Ovary (tissue), 9 donors: ENCODE measurements around the gene STN1. TPM values are rescaled to one million over a fixed set of nuclear protein-coding genes. Genes with fewer than 3 reads are reported as not detected.

Experiments used
- DNase-seq, 5 donors: peaks; one replicate each; pipeline ENCODE4 v3.0.0-alpha.2; 2019 to 2020
- H3K27ac ChIP-seq, 2 donors: fragments of 200-600 bp; one replicate each; pipeline versions ENCODE4 v1.5.1 to v1.8.0; 2019 to 2022
- H3K27me3 ChIP-seq: fragments of 200-600 bp; one replicate; pipeline ENCODE4 v1.8.0; 2022
- H3K36me3 ChIP-seq: fragments of 200-600 bp; sonication (generic); one replicate; pipeline ENCODE4 v1.5.1; 2019
- H3K4me1 ChIP-seq: one replicate; pipeline ENCODE4 v1.8.1; 2013; ENCODE audit warnings: mild to moderate bottlenecking, moderate library complexity; ENCODE audit not compliant: insufficient read depth
- H3K4me3 ChIP-seq: fragments of 200-600 bp; sonication (generic); one replicate; pipeline ENCODE4 v1.5.1; 2017
- H3K9me3 ChIP-seq, 2 donors: fragments of 200-600 bp in 1 of 2; sonication (generic) in 1 of 2; one replicate each; pipeline versions ENCODE4 v1.5.1 to v1.8.1; 2013 to 2019; ENCODE audit warnings: mild to moderate bottlenecking in 1 of 2, moderate library complexity in 1 of 2
- EP300 ChIP-seq: sonication (generic); formaldehyde crosslinking; IDR thresholded peaks from one replicate; pipeline ENCODE4 v1.6.1; 2017; ENCODE audit warnings: antibody characterized with exemption
- POLR2A ChIP-seq: fragments of 450-650 bp; IDR thresholded peaks from one replicate; pipeline ENCODE4 v1.6.1; 2017; ENCODE audit warnings: antibody characterized with exemption, mild to moderate bottlenecking, moderate library complexity
- WGBS, 3 donors: extraction: QIAGEN DNeasy Blood & Tissue Kit in 1 of 3; methylation state at CpG; one replicate each; pipeline versions ENCODE4 v1.1.5 to v1.1.7; 2013 to 2017; 5-methylcytosine and 5-hydroxymethylcytosine counted together
- intact Hi-C, 4 donors: fragments of 100-400 bp; cut with DNase I; formaldehyde crosslinking; loops; one replicate each; pipeline versions ENCODE4 v1.11.0 to v1.15.1; 2022 to 2023
- polyA plus RNA-seq, 2 donors: library from polyadenylated mRNA; stranded (reverse); fragments of 200-250 nt in 1 of 2; fragments of 350-450 nt in 1 of 2; fragmentation: Illumina TruSeq in 1 of 2; extraction: RNeasy Lipid Tissue Mini Kit (QIAGEN cat#74804) in 1 of 2; gene quantifications; one replicate each; pipeline ENCODE4 v1.2.3, GENCODE V29; 2013 to 2014
- total RNA-seq, 7 donors: library from RNA; depleted of rRNA in 2 of 7; stranded (reverse); fragments of >200 nt in 2 of 7; fragmentation: NEBNext Ultra II Directional in 3 of 7; extraction: Animal tissue kit (Norgen Biotek cat#: 25700) in 3 of 7; gene quantifications; one replicate each; pipeline versions ENCODE4 v1.1.0 to v1.2.4, GENCODE V29; 2016 to 2023
- TF ChIP-seq, protein P1 (sequence below), 3 donors: fragments of 450-650 bp in 2 of 3; fragments of 200-600 bp in 1 of 3; IDR thresholded peaks; one replicate each; pipeline versions ENCODE4 v1.5.1 to v1.8.0; 2016 to 2022; ENCODE audit warnings: antibody characterized with exemption in 3 of 3, mild to moderate bottlenecking in 1 of 3
- donor health status: DM: no; HTN: no; CAD: no; lungs with moderate emphysema.
- donor health status: DM: no; HTN: no; CAD: no.
- donor health status: Bipolar disorder and iron deficiency.
- donor health status: DM: yes; HTN: yes; CAD: no.
- donor health status: DM: no; HTN: no; CAD: no.
- donor health status: DM: yes; HTN: yes; CAD: no.

Gene STN1
- total and polyA plus RNA-seq, 9 donors, result 13.4 to 28.2 (median 18.4) TPM

DNA sequence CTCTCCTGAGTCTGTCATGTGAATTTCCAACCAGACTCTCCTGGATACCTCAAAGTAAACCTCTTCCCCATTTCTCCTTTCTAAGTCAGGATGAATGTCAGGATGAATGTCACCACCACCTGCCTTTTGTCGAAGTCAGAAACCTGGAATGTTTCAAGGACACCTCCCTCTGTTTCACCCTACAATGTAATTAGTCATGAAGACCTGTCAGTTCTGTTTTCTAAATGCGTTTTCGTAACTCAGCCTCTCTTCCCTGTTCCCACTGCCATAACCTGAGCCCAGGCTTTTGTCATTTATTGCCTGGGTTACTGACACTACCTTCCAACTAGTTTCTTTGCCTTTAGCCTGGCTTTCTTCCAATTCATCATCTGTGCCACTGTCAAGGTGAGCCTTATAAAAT lies 5.5 kb upstream of the STN1 start:
- H3K36me3 ChIP-seq, result no peaks in the 10 kb centered on the region
- no peak for DNase-seq
- no peak for TF ChIP-seq POLR2A
- no peak for TF ChIP-seq EP300
- TF ChIP-seq, protein P1, sequence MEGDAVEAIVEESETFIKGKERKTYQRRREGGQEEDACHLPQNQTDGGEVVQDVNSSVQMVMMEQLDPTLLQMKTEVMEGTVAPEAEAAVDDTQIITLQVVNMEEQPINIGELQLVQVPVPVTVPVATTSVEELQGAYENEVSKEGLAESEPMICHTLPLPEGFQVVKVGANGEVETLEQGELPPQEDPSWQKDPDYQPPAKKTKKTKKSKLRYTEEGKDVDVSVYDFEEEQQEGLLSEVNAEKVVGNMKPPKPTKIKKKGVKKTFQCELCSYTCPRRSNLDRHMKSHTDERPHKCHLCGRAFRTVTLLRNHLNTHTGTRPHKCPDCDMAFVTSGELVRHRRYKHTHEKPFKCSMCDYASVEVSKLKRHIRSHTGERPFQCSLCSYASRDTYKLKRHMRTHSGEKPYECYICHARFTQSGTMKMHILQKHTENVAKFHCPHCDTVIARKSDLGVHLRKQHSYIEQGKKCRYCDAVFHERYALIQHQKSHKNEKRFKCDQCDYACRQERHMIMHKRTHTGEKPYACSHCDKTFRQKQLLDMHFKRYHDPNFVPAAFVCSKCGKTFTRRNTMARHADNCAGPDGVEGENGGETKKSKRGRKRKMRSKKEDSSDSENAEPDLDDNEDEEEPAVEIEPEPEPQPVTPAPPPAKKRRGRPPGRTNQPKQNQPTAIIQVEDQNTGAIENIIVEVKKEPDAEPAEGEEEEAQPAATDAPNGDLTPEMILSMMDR (IDR thresholded peaks at IDR 0.05), result no peak
- H3K27ac ChIP-seq, result no peak overlapping the region
- WGBS, 3 donors, result 41 to 54% (median 44%) methylated on average over 3 of the region's 3 CpGs
- H3K4me3 ChIP-seq, result no peak overlapping the region
- intact Hi-C loops, result no loop called here
- H3K9me3 ChIP-seq, result no peaks in the 10 kb centered on the region
- peaks cover 2% of the 10 kb centered on the region for H3K4me1 ChIP-seq
- H3K27me3 ChIP-seq, result no peaks in the 10 kb centered on the region

DNA sequence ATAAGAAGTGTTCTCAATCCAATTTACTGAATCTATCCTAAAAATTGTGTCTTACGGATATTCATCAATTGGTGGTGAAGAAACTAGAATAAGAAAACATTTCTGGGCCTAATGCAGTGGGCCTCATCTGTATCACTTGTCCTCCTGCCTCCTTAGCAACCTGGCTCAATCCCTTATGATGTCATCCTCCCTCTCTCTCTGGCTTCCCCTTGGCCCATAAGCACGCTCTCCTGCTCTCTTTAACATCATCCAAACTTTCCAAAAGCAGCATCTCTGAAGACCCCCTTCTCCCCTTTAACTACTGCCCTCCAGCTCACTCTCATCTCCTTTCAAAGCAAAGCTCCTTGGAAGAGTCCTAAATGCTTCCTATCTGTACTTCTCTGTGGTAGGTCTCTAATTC lies 4.7 kb upstream of the STN1 start:
- Histone ChIP-seq H3K27ac (no peak overlapping the region), H3K36me3 (no peaks in the 10 kb centered on the region), H3K4me3 (no peak overlapping the region), H3K27me3 (no peaks in the 10 kb centered on the region), H3K4me1 (peaks cover 2% of the 10 kb centered on the region), H3K9me3 (no peaks in the 10 kb centered on the region)
- DNase-seq, result no peak
- intact Hi-C loops, result no loop called here
- 85 to 96% (median 96%) methylated on average over 2 of the region's 2 CpGs for WGBS, 3 donors
- no peak for TF ChIP-seq POLR2A
- TF ChIP-seq, protein P1 (IDR thresholded peaks at IDR 0.05), result no peak
- no peak for TF ChIP-seq EP300

DNA sequence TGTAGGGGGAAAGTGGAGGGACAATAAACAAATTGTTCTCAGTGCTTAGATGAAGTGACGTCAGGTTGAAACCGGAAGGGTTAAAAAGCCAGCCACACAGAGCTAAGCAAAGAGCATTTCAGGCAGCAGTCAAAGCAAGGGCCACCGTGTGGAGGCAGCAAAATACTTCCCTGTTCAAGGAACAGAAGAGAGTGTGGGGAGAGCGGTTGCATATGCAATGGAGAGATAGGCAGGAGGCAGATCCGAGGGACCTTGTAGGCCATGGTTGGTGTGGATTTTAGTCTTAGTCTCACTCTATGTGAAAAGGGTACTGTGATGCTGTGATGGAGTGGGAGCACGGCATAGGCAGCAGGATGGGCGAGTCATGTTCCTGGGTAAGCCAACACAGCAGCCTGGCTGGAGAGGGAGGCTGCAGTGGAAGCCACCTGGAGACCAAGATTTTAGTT lies 3.8 kb upstream of the STN1 start:
- no peak for DNase-seq
- H3K27ac ChIP-seq, result no peak overlapping the region
- no peak overlapping the region for H3K4me3 ChIP-seq
- H3K9me3 ChIP-seq, result no peaks in the 10 kb centered on the region
- H3K27me3 ChIP-seq, result no peaks in the 10 kb centered on the region
- no peaks in the 10 kb centered on the region for H3K36me3 ChIP-seq
- 55 to 62% (median 59%) methylated on average over 7 of the region's 7 CpGs for WGBS, 3 donors
- intact Hi-C loops, result no loop called here
- TF ChIP-seq, protein P1 (IDR thresholded peaks at IDR 0.05), result no peak
- TF ChIP-seq EP300, result no peak
- H3K4me1 ChIP-seq, result peaks cover 2% of the 10 kb centered on the region

DNA sequence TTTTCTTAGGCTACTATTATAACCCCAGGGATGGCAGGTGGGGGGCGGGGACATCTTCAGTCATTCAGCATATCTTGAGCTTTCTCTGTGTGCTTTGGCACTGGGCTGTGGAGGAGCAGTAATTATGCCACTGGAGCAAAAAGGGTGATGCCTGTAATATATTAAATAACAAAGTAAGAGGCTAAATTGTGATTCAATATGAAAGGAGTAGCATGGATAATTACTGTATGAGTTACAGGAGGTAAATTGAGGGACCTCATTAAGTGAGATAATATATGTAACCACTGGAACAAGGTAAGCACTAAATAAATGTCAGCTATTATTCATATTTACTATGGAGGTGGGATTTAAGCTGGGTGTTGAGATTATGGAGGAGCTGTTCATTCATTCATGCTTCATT lies 3.3 kb upstream of the STN1 start:
- intact Hi-C loops, result no loop called here
- Histone ChIP-seq H3K27ac (no peak overlapping the region), H3K36me3 (no peaks in the 10 kb centered on the region), H3K4me1 (peaks cover 2% of the 10 kb centered on the region), H3K9me3 (no peaks in the 10 kb centered on the region), H3K27me3 (no peaks in the 10 kb centered on the region), H3K4me3 (no peak overlapping the region)
- no peak for DNase-seq
- TF ChIP-seq POLR2A (no peak), EP300 (no peak)
- TF ChIP-seq, protein P1 (IDR thresholded peaks at IDR 0.05), result no peak
- WGBS, 3 donors, result 91 to 98% (median 96%) methylated on average over 1 of the region's 1 CpG

DNA sequence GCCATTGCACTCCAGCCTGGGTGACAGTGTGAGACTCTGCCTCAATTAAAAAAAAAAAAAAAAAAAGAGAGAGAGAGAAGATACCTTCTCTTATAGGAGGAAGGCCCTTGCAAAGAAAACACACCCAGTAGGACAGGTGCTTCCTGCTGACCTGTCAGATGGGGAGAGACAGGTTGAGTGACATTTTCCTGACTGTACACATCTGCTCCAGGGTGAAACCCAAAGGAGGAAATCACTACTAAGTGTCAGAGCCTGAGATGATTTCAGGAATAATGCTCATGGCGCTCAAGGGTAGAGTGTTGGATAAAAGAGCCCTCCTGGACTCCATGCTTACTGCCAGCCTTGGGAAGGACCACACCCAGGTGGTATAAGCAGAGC lies 1.7 kb upstream of the STN1 start:
- TF ChIP-seq, protein P1 (IDR thresholded peaks at IDR 0.05), result no peak
- TF ChIP-seq EP300, result no peak
- TF ChIP-seq POLR2A, result no peak
- Histone ChIP-seq H3K4me1 (peaks cover 6% of the 10 kb centered on the region), H3K36me3 (no peaks in the 10 kb centered on the region), H3K27ac (no peak overlapping the region), H3K27me3 (no peaks in the 10 kb centered on the region), H3K9me3 (no peaks in the 10 kb centered on the region), H3K4me3 (no peak overlapping the region)
- 96 to 100% (median 100%) methylated on average over 1 of the region's 1 CpG for WGBS, 3 donors
- intact Hi-C loops, result no loop called here
- DNase-seq, result no peak
